NCI-H510A (cell line): ENCODE results near the gene RBM34.
"Not testable (repeated sequence)": the region's sequence is repeated elsewhere in the genome, so short reads cannot be mapped to it uniquely, and the experiment has no call there.

ENCODE experiments used
- DNase-seq: peaks from one replicate; lab custom pipeline; 2025; lab: John Stamatoyannopoulos, UW

Gene RBM34

GRCh38 chr1:235112297-235113182 lies 48.5 kb downstream of the RBM34 start:
- no peak for DNase-seq

- DNase-seq: no peak
These were observed 49.9 kb downstream of the RBM34 start for GRCh38 chr1:235111107-235111506.

GRCh38 chr1:235108876-235109275 lies 52.2 kb downstream of the RBM34 start:
- DNase-seq: no peak

- no peak for DNase-seq
These were observed 52.9 kb downstream of the RBM34 start for GRCh38 chr1:235108185-235108593.

GRCh38 chr1:235107368-235108184 lies 53.5 kb downstream of the RBM34 start:
- DNase-seq: no peak

- no peak for DNase-seq
These were observed 54.6 kb downstream of the RBM34 start for GRCh38 chr1:235106457-235106856.

- no peak for DNase-seq
These were observed 55.7 kb downstream of the RBM34 start for GRCh38 chr1:235105051-235106043.

GRCh38 chr1:235102993-235103411 lies 58.0 kb downstream of the RBM34 start:
- no peak for DNase-seq

GRCh38 chr1:235102259-235102582 lies 58.8 kb downstream of the RBM34 start:
- no peak for DNase-seq

GRCh38 chr1:235101558-235102258 lies 59.3 kb downstream of the RBM34 start:
- DNase-seq: no peak

- DNase-seq: no peak
These were observed 60.8 kb downstream of the RBM34 start for GRCh38 chr1:235100194-235100772.

GRCh38 chr1:235098991-235099390 lies 62.1 kb downstream of the RBM34 start:
- DNase-seq: no peak

GRCh38 chr1:235098547-235098946 lies 62.5 kb downstream of the RBM34 start:
- DNase-seq: no peak

GRCh38 chr1:235097501-235097900 lies 63.5 kb downstream of the RBM34 start:
- not testable (repeated sequence) for DNase-seq

- no peak for DNase-seq
These were observed 65.0 kb downstream of the RBM34 start for GRCh38 chr1:235095938-235096562.

GRCh38 chr1:235093696-235094592 lies 67.1 kb downstream of the RBM34 start:
- no peak for DNase-seq

GRCh38 chr1:235093013-235093695 lies 67.9 kb downstream of the RBM34 start:
- no peak for DNase-seq

GRCh38 chr1:235092415-235092814 lies 68.6 kb downstream of the RBM34 start:
- not testable (repeated sequence) for DNase-seq

GRCh38 chr1:235092045-235092406 lies 69.0 kb downstream of the RBM34 start:
- not testable (repeated sequence) for DNase-seq
